Activated naive CD8-positive, alpha-beta T cell (primary cell): Measurements from ENCODE around the gene ALCAM.
"Not testable (repeated sequence)": the region's sequence is repeated elsewhere in the genome, so short reads cannot be mapped to it uniquely, and the experiment has no call there.

Source experiments
- H3K27ac Mint-ChIP-seq: one replicate; pipeline ENCODE4 v1.8.0; 2021; ENCODE audit warnings: mixed read lengths
- H3K27me3 Mint-ChIP-seq: one replicate; pipeline ENCODE4 v1.8.0; 2021; ENCODE audit warnings: mixed read lengths
- H3K36me3 Mint-ChIP-seq: one replicate; pipeline ENCODE4 v1.8.0; 2021; ENCODE audit warnings: mixed read lengths
- H3K4me1 Mint-ChIP-seq: one replicate; pipeline ENCODE4 v1.8.0; 2021; ENCODE audit warnings: low read depth, mixed read lengths
- H3K4me3 Mint-ChIP-seq: one replicate; pipeline ENCODE4 v1.8.0; 2021; ENCODE audit warnings: mild to moderate bottlenecking, mixed read lengths
- H3K9me3 Mint-ChIP-seq: one replicate; pipeline ENCODE4 v1.8.0; 2021; ENCODE audit warnings: low read depth, mixed read lengths

ALCAM gene

GRCh38 chr3:105394177-105394576 is 27.5 kb downstream of the ALCAM start:
- Mint-ChIP-seq H3K4me3 (no peak overlapping the region), H3K27ac (no peak overlapping the region), H3K9me3 (peaks cover 15% of the 10 kb centered on the region), H3K4me1 (no peaks in the 10 kb centered on the region), H3K27me3 (peaks cover 5% of the 10 kb centered on the region), H3K36me3 (peaks cover 6% of the 10 kb centered on the region)

- Mint-ChIP-seq H3K27me3 (peaks cover 2% of the 10 kb centered on the region), H3K4me1 (no peaks in the 10 kb centered on the region), H3K4me3 (no peak overlapping the region), H3K36me3 (peaks cover 5% of the 10 kb centered on the region), H3K9me3 (peaks cover 2% of the 10 kb centered on the region), H3K27ac (no peak overlapping the region)
Measured at GRCh38 chr3:105397974-105398373, 31.3 kb downstream of the ALCAM start.

DNA sequence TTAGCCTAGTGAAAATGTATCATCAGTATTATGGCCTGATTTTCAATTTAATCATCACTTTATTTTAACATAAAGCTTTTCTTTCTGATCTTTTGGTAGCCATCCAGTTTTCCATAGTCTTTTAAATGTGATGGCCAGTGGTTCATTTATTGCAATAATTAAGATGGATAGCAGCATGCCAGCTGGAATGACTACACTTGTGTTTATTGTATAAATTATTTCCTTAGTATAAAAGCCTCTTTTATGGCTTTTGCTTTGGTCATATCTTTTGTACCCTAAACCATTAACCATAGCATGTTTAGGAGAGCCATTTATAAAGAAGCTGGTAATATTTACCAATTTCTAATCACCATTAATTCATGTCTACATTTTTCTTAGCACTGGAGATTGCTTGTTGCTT is 31.7 kb downstream of the ALCAM start:
- peaks cover 2% of the 10 kb centered on the region for H3K9me3 Mint-ChIP-seq
- H3K27ac Mint-ChIP-seq, result no peak overlapping the region
- H3K4me3 Mint-ChIP-seq, result no peak overlapping the region
- H3K27me3 Mint-ChIP-seq, result peaks cover 2% of the 10 kb centered on the region
- no peaks in the 10 kb centered on the region for H3K4me1 Mint-ChIP-seq
- H3K36me3 Mint-ChIP-seq, result peaks cover 6% of the 10 kb centered on the region

- no peaks in the 10 kb centered on the region for H3K4me1 Mint-ChIP-seq
- H3K9me3 Mint-ChIP-seq, result peaks cover 8% of the 10 kb centered on the region
- H3K27ac Mint-ChIP-seq, result no peak overlapping the region
- H3K4me3 Mint-ChIP-seq, result no peak overlapping the region
- peaks cover 13% of the 10 kb centered on the region for H3K36me3 Mint-ChIP-seq
- peaks cover 2% of the 10 kb centered on the region for H3K27me3 Mint-ChIP-seq
Measured at GRCh38 chr3:105399062-105399461, 32.4 kb downstream of the ALCAM start.

DNA sequence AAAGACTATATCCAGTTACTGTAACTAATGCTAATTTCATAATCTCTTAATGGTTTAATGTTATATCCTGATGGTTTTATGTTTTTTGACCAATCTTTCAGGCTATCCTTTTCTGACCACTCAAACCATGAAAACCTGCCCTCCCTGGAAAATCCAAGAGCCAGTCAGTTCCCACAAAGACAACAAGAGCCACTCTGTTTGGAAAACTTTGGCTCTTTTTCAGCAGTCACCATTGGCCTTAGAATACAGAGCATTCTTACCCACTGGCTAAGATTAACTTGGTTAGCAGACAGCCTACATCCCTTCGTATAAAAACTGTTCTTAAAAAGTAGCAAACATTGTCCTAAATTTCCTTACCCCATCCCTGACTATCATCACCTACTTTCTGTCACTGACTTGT is 32.9 kb downstream of the ALCAM start:
- H3K27me3 Mint-ChIP-seq, result peaks cover 2% of the 10 kb centered on the region
- H3K9me3 Mint-ChIP-seq, result peaks cover 9% of the 10 kb centered on the region
- H3K4me3 Mint-ChIP-seq, result no peak overlapping the region
- H3K27ac Mint-ChIP-seq, result no peak overlapping the region
- peaks cover 13% of the 10 kb centered on the region for H3K36me3 Mint-ChIP-seq
- H3K4me1 Mint-ChIP-seq, result no peaks in the 10 kb centered on the region

DNA sequence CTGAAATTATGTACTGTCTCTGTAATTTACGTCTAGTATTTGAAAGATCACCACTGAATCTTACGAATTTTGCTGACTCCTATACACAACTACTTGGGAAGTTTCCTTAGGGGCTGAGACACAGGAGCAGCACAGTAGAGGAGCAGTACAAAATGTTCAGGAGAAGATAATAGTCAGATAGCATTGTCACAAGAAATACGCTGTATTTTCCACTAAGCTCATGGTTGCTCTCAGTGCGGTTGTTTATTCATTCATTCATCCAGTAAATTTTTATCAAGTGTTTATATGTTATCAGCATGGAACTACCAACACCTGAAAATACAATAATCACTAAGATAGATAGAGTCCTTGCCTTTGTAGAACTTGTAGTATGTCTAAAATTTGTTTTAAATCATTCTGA is 34.5 kb downstream of the ALCAM start:
- Mint-ChIP-seq H3K36me3 (peaks cover 13% of the 10 kb centered on the region), H3K4me3 (no peak overlapping the region), H3K27ac (no peak overlapping the region), H3K4me1 (no peaks in the 10 kb centered on the region), H3K27me3 (peaks cover 4% of the 10 kb centered on the region), H3K9me3 (peaks cover 9% of the 10 kb centered on the region)

GRCh38 chr3:105401691-105402149 is 35.0 kb downstream of the ALCAM start:
- peaks cover 4% of the 10 kb centered on the region for H3K27me3 Mint-ChIP-seq
- H3K4me1 Mint-ChIP-seq, result no peaks in the 10 kb centered on the region

DNA sequence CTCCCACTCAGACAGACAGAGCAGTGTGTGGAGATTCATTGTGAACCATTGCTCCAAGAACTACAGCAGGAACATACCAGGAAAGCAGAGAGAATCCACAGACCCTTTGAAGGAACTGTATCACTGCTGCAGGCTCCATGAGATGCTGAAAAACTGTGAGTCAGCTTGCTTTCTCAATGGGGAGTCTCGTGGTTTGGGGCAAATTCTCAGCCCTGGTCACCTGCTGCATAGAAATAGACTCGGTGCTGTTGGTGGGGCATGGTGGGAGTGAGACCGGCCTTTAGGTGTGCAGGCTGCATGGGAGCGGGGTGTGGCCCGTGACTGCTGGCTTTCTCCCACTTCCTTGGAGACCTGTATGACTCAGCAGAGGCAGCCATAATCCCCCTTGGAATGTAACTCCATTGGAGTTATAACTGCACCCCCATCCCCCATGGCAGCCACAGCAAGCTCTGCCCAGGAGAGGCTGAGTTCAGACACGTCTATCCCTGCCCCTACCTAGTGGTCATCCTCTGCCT is 35.6 kb downstream of the ALCAM start:
- Mint-ChIP-seq H3K27ac (no peak overlapping the region), H3K36me3 (peaks cover 13% of the 10 kb centered on the region), H3K4me1 (no peaks in the 10 kb centered on the region), H3K4me3 (no peak overlapping the region), H3K9me3 (peaks cover 9% of the 10 kb centered on the region), H3K27me3 (peaks cover 4% of the 10 kb centered on the region)

More at GRCh38 chr3:105401691-105402149, 35.0 kb downstream of the ALCAM start:
- Mint-ChIP-seq H3K36me3 (peaks cover 13% of the 10 kb centered on the region), H3K4me3 (no peak overlapping the region), H3K9me3 (peaks cover 9% of the 10 kb centered on the region), H3K27ac (no peak overlapping the region)

GRCh38 chr3:105403034-105403433 is 36.3 kb downstream of the ALCAM start:
- H3K4me1 Mint-ChIP-seq, H3K4me3 Mint-ChIP-seq, H3K27ac Mint-ChIP-seq, H3K9me3 Mint-ChIP-seq, H3K27me3 Mint-ChIP-seq: not testable (repeated sequence)
- peaks cover 13% of the 10 kb centered on the region for H3K36me3 Mint-ChIP-seq

GRCh38 chr3:105406268-105406667 is 39.6 kb downstream of the ALCAM start:
- Mint-ChIP-seq H3K4me3 (no peak overlapping the region), H3K27ac (no peak overlapping the region), H3K27me3 (peaks cover 2% of the 10 kb centered on the region), H3K9me3 (peaks cover 9% of the 10 kb centered on the region), H3K4me1 (no peaks in the 10 kb centered on the region), H3K36me3 (peaks cover 12% of the 10 kb centered on the region)

DNA sequence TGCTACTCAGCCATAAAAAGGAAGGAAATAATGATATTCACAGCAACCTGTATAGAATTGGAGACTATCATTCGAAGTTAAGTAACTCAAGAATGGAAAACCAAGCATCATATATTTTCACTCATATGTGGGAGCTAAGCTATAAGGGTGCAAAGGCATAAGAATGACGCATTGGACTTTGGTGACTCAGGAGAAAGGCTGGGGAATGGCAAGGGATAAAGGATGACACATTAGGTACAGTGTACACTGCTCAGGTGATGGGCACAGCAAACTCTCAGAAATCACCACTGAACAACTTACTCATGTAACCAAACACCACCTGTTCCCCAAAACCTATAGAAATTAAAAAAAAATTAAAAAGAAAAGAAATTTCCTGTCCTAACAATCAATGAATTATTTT is 42.7 kb downstream of the ALCAM start:
- Mint-ChIP-seq H3K4me3 (no peak overlapping the region), H3K4me1 (no peaks in the 10 kb centered on the region), H3K27ac (no peak overlapping the region), H3K27me3 (peaks cover 2% of the 10 kb centered on the region), H3K9me3 (no peaks in the 10 kb centered on the region), H3K36me3 (no peaks in the 10 kb centered on the region)

DNA sequence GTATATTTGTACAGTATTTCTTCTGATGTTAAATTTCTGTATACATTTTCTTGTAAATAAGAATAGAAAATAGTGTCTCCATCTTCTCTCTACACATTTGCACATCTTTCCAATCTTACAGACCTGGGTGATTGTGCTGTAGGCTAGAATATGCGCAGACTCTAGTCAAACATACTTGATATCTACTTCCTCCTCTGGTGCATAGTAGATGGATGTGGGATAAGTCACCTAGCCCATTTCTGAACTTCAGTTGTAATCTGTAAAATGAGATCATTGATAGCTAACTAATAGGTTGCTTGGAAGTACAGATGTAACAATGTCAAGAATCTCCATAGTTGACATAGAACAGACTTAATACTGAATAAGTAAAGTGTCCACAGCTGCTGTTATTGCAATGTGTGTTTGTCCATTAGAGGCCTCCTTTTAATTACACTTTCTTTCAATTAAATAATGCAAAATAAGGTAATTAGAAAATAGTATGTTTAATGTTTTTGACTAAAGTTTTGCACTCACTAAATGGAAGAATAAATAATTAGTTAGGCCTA is 46.7 kb downstream of the ALCAM start:
- Mint-ChIP-seq H3K4me3 (no peak overlapping the region), H3K4me1 (no peaks in the 10 kb centered on the region), H3K27ac (no peak overlapping the region), H3K36me3 (no peaks in the 10 kb centered on the region), H3K9me3 (no peaks in the 10 kb centered on the region), H3K27me3 (no peaks in the 10 kb centered on the region)

DNA sequence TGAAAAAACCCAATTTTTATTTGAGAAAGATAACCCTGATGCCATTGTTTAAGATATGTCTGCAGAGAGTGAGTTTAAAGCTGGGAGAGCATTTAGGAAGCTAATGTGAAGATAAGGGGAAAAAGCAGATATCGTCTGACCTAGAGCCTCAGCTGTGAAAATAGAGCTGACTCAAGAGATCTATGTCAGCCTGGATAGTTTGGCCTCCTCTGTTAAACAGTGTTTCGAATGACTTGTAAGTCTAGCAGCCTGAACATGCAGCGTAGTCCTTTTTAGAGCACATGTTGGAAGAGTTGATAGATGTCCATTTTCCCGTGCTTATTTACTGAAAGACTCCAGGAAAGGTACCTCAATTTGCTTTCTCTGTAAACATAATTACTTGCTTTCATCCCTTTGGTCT is 48.1 kb downstream of the ALCAM start:
- no peaks in the 10 kb centered on the region for H3K27me3 Mint-ChIP-seq
- no peak overlapping the region for H3K4me3 Mint-ChIP-seq

GRCh38 chr3:105415951-105416350 is 49.2 kb downstream of the ALCAM start:
- no peak overlapping the region for H3K27ac Mint-ChIP-seq
- no peaks in the 10 kb centered on the region for H3K4me1 Mint-ChIP-seq
- H3K9me3 Mint-ChIP-seq, result no peaks in the 10 kb centered on the region
- no peak overlapping the region for H3K4me3 Mint-ChIP-seq
- H3K27me3 Mint-ChIP-seq, result peaks cover 3% of the 10 kb centered on the region
- no peaks in the 10 kb centered on the region for H3K36me3 Mint-ChIP-seq

More for the DNA sequence above, 48.1 kb downstream of the ALCAM start:
- no peaks in the 10 kb centered on the region for H3K9me3 Mint-ChIP-seq
- no peak overlapping the region for H3K27ac Mint-ChIP-seq
- H3K36me3 Mint-ChIP-seq, result no peaks in the 10 kb centered on the region
- no peaks in the 10 kb centered on the region for H3K4me1 Mint-ChIP-seq

- Mint-ChIP-seq H3K27ac (no peak overlapping the region), H3K27me3 (peaks cover 3% of the 10 kb centered on the region), H3K36me3 (no peaks in the 10 kb centered on the region), H3K4me3 (no peak overlapping the region), H3K9me3 (no peaks in the 10 kb centered on the region), H3K4me1 (no peaks in the 10 kb centered on the region)
Measured at GRCh38 chr3:105417525-105418289, 51.0 kb downstream of the ALCAM start.
